Measurements from ENCODE around the gene TYMP.

- TF ChIP-seq, protein P1, sequence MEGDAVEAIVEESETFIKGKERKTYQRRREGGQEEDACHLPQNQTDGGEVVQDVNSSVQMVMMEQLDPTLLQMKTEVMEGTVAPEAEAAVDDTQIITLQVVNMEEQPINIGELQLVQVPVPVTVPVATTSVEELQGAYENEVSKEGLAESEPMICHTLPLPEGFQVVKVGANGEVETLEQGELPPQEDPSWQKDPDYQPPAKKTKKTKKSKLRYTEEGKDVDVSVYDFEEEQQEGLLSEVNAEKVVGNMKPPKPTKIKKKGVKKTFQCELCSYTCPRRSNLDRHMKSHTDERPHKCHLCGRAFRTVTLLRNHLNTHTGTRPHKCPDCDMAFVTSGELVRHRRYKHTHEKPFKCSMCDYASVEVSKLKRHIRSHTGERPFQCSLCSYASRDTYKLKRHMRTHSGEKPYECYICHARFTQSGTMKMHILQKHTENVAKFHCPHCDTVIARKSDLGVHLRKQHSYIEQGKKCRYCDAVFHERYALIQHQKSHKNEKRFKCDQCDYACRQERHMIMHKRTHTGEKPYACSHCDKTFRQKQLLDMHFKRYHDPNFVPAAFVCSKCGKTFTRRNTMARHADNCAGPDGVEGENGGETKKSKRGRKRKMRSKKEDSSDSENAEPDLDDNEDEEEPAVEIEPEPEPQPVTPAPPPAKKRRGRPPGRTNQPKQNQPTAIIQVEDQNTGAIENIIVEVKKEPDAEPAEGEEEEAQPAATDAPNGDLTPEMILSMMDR (IDR thresholded peaks at IDR 0.05): no peak
- TF ChIP-seq POLR2AphosphoS5 (IDR thresholded peaks at IDR 0.05) (no peak), POLR2A (IDR thresholded peaks at IDR 0.05; ENCODE audit: low read depth) (no peak), EP300 (IDR thresholded peaks at IDR 0.05) (no peak)
These were observed 11.2 kb downstream of the TYMP start for GRCh38 chr22:50518606-50519005.
